ENCODE data around the gene PLP2.
A peak's percentile ranks its signal among the peaks of the same experiment; 100 is the strongest.
"Not testable (repeated sequence)": the region's sequence is repeated elsewhere in the genome, so short reads cannot be mapped to it uniquely, and the experiment has no call there.

The PLP2 gene, protein sequence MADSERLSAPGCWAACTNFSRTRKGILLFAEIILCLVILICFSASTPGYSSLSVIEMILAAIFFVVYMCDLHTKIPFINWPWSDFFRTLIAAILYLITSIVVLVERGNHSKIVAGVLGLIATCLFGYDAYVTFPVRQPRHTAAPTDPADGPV

DNA sequence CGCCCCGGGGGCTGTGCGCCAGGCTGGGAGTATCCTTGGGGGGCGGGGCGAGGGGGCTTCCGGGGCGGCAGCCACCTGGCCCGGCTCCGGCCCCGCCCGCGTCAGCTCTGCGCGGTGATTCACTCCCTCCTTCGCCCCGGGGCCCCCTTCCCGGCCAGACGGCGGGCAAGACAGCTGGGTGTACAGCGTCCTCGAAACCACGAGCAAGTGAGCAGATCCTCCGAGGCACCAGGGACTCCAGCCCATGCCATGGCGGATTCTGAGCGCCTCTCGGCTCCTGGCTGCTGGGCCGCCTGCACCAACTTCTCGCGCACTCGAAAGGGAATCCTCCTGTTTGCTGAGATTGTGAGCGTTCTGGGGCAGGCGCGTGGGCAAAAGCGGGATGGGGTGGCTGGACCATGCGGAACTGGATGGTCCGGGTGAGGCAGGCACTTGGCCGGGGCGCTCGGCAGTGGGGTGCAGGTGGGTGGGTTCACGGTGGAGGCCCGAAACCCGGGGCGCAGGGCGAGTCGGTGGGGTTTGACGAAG, at the start of gene PLP2:
PLP2 (plus strand) TSS at position 147 of the 528 bp plus-strand sequence; CDS start at position 250, 103 bp downstream.
- peak; percentile 79 for DNase-seq

DNA sequence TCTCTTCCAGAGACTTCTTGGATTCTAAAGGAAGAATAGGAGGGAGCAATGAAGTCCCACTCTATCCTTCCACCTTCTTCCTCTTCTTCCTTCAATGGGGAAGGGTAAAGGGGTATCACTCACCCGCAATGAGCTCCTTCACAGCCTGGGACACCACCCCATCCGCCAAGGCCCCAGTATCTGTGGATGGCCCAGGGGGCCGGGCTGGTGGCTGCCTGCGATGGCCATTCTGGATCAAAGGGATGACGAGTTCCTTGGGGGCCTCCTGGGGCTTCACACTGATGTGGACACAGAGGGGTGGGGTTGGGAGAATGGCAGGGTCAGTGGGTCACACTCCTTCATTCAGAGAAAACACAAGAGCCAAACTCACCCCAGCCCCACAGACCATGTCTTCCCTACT, 49.2 kb upstream of the PLP2 start:
- DNase-seq: no peak

DNA sequence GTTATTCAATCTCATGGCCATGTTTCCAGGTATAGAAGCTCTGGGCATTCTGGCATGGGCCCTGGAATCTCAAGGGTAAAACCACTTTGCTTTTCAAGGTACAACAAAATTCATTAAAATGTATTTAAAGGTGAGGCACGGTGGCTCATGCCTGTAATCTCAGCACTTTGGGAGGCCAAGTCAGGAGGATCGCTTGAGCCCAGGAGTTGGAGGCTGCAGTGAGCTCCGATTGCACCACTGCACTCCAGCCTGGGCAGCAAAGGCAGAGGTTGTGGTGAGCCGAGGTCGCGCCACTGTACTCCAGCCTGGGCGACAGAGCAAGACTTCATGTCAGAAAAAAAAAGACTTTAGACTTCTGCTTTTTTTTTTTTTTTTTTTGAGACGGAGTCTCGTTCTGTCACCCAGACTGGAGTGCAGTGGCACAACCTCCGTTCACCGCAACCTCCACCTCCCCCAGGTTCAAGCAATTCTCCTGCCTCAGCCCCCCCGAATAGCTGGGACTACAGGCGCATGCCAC, 43.9 kb upstream of the PLP2 start:
- not testable (repeated sequence) for DNase-seq

DNA sequence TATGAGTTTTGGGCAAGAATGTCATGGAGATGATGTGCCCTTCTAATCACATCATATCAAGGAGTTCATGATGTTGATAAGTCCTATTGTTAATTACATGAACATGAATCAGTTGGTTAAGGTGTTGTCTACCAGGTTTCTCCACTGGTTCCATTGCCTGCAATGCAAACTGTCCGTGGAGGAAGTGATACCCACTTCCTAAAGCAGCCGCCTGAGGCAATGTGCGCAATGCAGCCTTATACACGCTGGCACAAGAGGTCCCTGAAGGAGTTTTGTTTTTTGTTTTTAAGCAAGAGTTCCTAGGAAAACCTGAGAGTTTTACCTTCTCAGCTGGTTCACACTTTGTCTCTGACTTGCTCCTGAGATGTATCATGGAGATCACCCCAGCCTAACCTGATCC, 42.3 kb upstream of the PLP2 start:
- DNase-seq: no peak

DNA sequence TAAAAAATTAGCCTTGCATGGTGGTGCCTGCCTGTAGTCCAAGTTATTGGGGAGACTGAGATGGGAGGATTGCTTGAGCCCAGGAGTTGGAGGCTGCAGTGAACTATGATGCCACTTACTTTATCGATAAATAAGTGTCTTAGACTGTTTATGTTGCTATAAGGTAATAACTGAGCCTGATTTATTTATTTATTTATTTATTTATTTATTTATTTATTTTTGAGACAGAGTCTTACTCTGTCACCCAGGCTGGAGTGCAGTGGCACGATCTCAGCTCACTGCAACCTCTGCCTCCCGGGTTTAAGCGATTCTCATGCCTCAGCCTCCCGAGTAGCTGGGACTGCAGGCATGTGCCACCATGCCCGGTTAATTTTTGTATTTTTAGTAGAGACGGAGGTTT, 39.4 kb upstream of the PLP2 start:
- not testable (repeated sequence) for DNase-seq

DNA sequence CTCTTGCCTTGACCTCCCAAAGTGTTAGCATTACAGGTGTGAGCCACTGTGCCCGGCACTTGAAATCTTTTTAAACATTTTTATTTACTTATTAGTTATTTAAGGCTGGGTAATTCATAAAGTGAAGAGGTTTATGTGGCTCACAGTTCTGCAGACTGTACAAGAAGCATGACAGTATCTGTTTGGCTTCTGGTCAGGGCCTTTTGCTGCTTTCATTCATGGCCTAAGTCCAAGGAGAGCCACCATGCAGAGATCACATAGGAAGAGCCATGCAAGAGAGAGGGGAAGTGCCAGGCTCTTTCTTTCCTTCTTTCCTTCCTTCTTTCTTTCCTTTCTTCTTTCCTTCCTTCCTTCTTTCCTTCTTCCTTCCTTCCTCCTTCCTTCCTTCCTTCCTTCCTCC, 37.9 kb upstream of the PLP2 start:
- DNase-seq: no peak

DNA sequence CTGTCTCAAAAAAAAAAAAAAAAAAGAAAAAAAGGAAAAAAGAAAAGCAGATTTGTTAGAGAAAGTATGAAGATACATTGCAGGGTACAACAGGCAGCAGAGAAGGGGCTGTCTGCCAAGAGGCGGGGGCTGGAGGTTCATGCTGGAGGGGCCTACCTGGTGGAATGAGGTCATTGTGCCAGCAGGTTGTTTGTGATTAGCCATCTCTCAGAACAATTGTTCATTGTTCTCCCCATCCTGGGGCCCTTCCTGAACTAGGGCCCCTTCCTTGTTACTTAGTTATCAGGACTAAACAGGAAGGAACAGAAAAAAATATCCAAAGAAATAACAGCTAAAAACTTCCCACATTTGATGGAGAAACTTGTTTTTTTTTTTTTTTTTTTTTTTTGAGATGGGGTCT, 34.2 kb upstream of the PLP2 start:
- DNase-seq: no peak

DNA sequence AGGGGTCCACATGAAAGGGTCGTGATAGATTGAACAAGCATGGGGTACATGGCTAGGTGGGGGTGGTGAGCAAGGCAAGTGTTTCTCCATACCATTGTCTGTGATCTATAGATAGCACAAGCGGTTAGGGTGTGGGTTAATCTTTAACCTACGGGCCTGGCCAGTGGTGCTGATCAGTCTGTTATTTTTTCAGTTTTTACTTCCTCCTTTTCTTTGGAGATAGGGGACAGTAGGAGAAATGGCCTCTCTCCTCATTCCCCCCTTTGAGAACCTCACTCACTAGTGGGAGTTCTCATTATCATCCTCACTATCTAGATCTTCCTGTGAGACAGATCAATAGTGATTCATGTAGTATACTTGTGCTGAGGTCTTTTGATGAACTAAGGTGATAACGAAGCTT, 32.0 kb upstream of the PLP2 start:
- DNase-seq: no peak

DNA sequence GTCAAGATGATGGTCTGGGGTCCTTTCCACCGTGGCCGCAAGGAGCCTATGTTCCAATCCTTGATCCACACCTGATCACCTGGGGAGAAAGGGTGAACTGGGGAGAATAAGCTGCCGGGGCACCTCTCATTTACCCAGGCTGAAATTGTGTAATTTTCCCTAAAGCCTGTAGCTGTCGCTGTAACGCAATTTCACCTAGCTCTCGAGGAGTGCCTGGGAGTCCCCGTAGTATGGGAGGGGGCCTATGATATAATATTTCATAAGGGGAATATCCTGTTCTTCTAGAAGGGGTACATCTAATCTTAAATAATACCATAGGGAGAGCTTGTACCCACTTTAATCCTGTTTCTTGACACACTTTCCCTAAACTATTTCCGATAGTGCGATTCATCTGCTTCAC, 29.4 kb upstream of the PLP2 start:
- DNase-seq: not testable (repeated sequence)

DNA sequence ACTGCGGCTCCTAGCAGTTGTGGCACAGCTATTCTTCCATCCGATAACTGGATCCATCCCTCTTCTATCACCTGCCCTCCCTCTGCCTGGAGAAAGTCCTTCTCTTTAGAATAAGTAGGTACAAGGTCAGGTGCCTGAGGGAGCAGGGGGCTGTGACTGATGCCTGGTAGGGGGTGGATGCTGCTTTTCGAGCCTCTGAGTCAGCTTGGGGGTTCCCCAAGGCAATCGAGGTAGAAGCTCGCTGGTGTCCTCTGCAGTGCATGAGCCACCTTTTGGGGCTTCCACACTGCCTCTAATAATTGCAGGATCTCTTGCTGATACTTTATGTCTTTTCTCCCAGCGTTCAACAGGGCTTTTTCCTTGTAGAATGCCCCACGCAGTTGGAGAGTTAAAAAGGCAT, 28.5 kb upstream of the PLP2 start:
- not testable (repeated sequence) for DNase-seq

DNA sequence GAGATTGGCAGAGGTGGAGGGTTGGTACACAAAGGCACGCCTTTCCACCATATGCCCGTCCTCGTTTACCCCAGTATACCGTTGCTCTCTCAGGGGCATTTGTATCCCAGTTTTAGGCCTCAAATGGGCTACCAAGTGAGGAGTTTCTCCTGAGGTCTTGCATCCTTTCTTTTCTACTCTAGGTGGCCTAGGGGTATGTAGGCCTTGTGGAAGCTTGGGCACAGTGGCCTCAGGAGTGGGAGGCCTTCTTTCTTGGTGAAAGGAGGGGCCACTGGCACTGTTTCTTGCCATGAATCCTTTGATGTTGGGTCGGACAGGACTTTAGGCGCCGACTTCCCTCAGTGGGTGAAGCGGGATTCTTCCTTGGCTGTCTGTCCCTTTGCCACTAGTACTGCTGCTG, 24.4 kb upstream of the PLP2 start:
- DNase-seq: no peak

DNA sequence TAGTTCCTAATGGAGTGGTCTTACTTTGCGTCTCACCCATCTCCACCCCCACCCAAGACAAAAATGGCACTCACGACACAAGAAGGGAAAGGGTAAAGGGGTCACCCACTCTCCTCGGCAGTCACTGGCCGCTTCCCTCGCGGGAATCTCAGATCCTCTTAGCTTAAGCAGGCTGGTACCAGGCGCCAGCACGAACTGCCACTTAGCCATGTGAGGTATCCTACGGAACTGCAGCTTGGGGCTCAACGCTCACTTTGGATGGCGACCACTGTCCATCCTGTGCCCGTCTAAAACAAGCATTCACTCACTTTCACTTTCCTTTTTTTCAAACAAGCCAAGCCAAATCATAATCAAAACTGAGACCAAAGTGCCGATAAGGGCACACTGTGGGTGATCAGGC, 23.8 kb upstream of the PLP2 start:
- DNase-seq: no peak

DNA sequence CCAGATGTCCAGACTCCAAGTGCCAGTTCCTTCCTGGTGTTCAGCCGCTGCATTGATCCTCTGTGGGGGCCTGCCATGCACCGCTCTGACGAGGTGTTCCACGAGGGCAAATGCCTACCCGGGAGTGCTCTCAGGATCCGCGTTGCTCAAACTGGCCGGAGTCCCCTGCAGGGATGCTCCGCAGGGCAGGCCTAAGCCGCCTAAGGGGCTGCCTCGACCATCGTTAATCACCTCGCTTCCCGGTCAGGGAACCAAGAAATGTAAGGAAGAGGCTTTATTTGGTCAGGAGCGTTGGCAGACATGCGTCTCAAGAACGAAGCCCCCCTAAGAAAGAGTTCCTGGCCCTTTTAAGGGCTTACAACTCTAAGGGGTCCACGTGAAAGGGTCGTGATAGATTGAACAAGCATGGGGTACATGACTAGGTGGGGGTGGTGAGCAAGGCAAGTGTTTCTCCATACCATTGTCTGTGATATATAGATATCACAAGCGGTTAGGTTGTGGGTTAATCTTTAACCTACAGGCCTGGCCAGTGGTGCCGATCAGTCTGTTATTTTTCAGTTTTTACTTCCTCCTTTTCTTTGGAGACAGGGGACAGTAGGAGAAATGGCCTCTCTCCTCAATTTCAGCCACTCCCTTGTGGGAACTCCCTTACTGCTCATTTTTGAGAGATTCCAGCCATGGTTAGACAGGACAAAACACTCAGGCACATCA, 23.2 kb upstream of the PLP2 start:
- DNase-seq: not testable (repeated sequence)

DNA sequence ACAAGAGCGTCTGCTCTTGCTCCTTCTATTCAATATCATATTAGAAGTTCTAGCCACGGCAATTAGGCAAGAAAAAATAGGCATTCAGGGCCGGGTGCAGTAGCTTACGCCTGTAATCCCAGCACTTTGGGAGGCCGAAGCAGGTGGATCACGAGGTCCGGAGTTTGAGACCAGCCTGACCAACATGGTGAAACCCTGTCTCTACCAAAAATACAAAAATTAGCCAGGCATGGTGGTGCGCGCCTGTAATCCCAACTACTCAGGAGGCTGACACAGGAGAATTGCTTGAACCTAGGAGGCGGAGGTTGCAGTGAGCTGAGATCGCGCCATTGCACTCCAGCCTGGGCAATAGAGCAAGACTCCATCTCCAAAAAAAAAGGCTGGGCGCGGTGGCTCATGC, 22.4 kb upstream of the PLP2 start:
- not testable (repeated sequence) for DNase-seq

DNA sequence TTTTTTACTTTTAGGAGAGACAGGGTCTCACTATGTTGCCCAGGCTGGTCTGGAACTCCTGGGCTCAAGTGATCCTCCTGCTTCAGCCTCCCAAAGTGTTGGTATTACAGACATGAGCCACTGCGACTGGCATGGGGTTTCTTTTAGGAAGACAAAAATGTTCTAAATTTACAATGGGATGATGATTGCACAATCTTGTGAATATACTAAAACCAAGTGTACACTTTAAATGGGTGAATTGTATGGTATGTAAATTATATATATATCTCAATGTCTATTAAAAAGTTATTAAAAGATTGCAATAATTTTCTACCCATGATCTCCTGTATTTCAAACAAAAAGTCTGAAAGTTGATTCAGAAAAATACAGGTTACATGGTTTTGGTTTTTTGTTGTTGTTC, 18.2 kb upstream of the PLP2 start:
- no peak for DNase-seq

DNA sequence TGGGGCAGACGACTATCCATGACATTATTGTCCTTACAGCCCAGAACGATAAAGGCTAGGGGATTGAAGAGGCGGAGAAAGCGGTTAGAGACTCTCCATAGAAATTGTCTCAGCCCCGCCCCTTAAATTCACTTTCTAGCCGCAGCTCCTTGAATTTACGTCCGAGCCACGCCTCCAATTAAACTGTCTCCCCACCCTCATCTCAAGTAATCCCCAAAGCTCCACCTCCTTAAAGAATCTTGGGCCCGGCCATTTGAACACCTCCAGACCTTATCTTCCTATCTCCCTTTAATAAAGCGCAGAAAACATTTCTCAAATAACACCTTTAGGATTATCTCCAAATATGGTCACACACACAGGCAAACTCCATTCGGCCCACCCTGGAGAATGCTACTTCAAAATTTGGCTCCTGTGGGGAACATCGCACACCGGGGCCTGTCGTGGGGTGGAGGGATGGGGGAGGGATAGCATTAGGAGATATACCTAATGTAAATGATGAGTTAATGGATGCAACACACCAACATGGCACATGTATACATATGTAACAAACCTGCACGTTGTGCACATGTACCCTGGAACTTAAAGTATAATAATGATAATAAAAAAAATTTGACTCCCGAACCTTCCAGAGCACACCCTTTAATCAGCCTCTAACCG, 16.3 kb upstream of the PLP2 start:
- DNase-seq: peak; percentile 57

DNA sequence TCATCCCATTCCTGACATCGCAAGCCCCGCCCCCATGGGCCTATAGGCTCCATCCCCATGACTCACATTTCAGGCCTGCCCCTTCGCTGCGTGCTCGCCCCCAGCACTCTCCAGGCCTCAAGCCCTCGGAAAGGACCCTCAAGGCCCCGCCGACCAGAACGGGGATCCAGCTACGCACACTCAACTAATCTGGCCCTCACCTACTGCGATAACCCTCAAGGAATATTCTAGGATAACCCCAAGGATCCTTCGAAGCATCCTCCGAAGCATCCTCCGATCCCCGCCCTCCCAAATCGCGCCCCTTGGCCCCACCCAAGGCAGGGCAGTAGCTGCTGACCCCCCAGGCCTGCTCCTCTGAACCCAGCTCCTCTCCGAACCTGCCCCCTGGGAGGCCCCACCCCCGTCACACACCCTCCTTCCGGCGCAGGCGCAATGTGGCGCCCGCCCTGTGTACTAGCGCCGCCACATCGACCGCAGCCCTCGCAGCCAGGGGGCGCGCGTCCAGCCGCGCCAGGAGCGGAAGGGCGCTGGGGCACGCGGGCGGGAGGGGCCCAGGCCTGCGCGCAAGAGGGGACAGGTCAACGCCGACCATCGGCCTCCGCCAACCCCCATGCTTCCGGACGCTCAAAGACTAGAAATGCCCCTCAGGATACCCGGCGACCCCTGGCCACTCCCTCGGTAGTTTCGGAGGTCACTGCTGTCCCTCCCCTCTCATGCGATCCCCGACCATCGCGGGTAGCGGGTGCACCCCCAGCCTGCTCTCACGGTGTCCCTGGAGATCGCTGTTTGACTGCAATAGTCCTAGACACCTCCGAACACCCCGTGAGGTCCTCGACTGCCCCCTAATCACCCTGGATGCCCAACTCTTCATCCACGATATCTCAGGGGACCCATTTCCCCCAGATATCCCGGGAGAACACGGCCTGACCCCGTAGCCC, 15.5 kb upstream of the PLP2 start:
- peak; percentile 87 for DNase-seq

DNA sequence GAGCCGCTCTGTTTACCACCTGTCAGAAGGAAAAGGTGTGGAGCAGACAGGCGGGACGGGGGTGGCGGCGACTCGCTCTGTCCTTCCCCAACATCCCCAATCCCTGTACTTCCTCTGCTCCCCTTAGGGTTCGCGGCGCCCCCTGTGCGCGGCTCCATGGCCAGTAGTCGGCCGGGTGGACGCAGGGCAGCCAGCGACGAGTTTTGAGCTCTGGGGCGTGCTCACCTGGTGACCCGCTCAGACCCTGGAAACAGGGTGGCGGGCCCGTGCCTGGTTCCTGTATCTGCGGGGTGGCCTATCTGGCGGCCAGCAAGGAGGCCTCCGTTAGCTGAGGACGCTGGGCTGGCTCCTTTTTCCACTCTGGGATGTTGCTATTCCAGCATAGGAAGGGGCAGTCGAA, 14.5 kb upstream of the PLP2 start:
- DNase-seq: no peak

DNA sequence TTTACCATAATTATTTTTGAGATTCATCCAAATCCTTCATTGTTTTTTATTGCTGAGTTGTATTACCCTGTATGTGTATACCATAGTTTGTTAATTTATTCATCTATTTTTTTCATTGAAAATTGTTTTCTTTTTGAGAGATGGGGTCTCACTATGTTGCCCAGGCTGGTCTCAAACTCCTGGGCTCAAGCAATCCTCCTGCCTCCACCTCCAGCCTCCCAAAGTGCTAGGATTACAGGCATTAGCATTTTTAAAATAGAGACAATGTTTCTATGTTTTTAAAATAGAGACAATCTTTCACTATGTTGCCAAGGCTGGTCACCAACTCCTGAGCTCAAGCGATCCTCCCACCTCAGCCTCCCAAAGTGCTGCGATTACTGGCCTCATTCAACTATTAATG, 10.8 kb upstream of the PLP2 start:
- no peak for DNase-seq

DNA sequence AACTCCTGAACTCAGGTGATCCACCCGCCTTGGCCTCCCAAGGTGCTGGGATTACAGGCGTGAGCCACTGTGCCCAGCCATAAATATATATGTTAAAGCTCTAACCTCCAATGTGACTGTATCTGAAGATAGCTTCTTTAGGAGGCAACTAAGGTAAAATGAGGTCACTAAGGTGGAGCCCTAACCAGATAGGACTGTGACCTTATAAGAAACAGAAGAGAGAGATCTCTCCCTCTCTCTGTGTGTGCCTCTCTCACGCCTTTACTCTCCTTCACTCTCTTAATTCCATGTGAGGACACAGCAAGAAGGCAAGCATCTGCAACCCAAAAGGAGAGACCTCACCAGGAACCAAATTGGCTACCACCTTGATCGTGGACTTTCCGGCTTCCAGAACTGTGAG, 10.1 kb upstream of the PLP2 start:
- DNase-seq: no peak

DNA sequence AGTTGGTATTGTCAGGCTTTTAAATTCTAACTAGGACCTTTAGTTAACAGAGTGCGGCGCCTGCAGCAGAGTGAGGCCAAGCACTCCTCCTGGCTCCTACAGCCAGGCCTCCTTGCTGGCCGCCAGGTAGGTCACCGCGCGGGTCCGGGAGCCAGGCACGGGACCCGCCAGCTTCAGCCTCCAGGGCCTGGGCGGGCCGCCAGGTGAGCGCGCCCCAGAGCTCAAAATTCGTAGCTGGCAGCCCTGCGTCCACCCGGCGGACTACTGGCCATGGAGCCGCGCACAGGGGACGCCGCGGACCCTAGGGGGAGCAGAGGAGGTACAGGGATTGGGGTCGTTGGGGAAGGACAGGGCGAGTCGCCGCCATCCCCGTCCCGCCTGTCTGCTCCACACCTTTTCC, 9.1 kb upstream of the PLP2 start, which contains the start of gene MAGIX:
MAGIX (plus strand) TSS at position 139 of the 400 bp plus-strand sequence; CDS start at position 271, 132 bp downstream.
- DNase-seq: no peak

DNA sequence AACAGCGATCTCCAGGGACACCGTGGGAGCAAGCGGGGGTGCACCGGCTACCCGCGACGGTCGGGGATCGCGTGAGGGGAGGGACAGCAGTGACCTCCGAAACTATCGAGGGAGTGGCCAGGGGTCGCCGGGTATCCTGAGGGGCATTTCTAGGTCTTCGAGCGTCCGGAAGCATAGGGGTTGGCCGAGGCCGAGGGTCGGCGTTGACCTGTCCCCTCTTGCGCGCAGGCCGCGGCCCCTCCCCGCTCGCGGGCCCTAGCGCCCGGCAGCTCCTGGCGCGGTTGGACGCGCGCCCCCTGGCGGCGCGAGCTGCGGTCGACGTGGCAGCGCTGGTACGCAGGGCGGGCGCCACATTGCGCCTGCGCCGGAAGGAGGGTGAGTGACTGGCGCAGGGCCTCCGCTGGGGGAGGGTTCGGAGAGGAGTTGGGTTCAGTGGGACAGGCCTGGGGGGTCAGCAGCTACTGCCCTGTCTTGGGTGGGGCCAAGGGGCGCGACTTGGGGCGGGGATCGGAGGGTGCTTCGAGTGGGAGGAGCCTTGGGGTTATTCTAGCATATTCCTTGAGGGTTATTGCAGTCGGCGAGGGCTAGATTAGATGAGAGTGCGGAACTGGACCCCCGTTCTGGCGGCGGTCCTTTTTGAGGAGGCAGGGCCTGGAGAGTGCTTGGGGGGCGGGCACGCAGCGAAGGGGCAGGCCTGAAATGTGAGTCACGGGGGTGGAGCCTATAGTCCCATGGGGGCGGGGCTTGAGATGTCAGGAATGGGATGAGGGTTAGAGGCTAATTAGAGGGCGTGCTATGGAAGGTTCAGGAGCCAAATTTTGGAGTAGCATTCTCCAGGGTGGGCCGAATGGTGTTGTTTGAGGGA, 7.9 kb upstream of the PLP2 start:
- peak; percentile 86 for DNase-seq
